Astrocyte (in vitro differentiated cells and primary cell): ENCODE data around the gene CD300E. TPM values are rescaled to one million over a fixed set of nuclear protein-coding genes. Genes with fewer than 3 reads are reported as not detected.

Experiments used
- DNase-seq: peaks from one replicate; pipeline ENCODE4 v3.0.0-alpha.2; 2010; ENCODE audit warnings: low read depth
- FAIRE-seq: peaks from 2 replicates; lab custom pipeline; 2011; peaks lifted over from hg19 to GRCh38; lab: Jason Lieb, UNC
- H2AFZ ChIP-seq: 2 replicates; pipeline ENCODE4 v1.6.0; 2012; ENCODE audit warnings: low read depth, low read length, inconsistent platforms
- H3K27ac ChIP-seq: 2 replicates; pipeline ENCODE4 v1.5.1; 2011; ENCODE audit warnings: low read depth, low read length, inconsistent platforms
- H3K27me3 ChIP-seq: 2 replicates; pipeline ENCODE4 v1.6.0; 2011; ENCODE audit warnings: low read length, inconsistent platforms; ENCODE audit not compliant: insufficient read depth
- H3K36me3 ChIP-seq: 2 replicates; pipeline ENCODE4 v1.5.1; 2011; ENCODE audit warnings: low read length, inconsistent platforms; ENCODE audit not compliant: insufficient read depth
- H3K4me1 ChIP-seq: 2 replicates; pipeline ENCODE4 v1.5.1; 2011; ENCODE audit warnings: low read length, inconsistent platforms; ENCODE audit not compliant: insufficient read depth
- H3K4me2 ChIP-seq: 2 replicates; pipeline ENCODE4 v1.6.0; 2012; ENCODE audit warnings: low read length, inconsistent platforms
- H3K4me3 ChIP-seq: 2 replicates; pipeline ENCODE4 v1.5.1; 2011; ENCODE audit warnings: low read depth, mild to moderate bottlenecking, low read length, inconsistent platforms; ENCODE audit not compliant: insufficient read depth
- H3K79me2 ChIP-seq: 2 replicates; pipeline ENCODE4 v1.6.0; 2012; ENCODE audit warnings: mild to moderate bottlenecking, low read length, inconsistent platforms; ENCODE audit not compliant: insufficient read depth
- H3K9ac ChIP-seq: 2 replicates; pipeline ENCODE4 v1.6.0; 2012; ENCODE audit warnings: mild to moderate bottlenecking, low read length, inconsistent platforms
- H3K9me3 ChIP-seq: 2 replicates; pipeline ENCODE4 v1.5.1; 2012; ENCODE audit warnings: low read depth, mild to moderate bottlenecking, low read length, inconsistent platforms; ENCODE audit not compliant: insufficient read depth
- H4K20me1 ChIP-seq: 2 replicates; pipeline ENCODE4 v1.6.0; 2012; ENCODE audit warnings: low read length, inconsistent platforms; ENCODE audit not compliant: insufficient read depth
- H3K27ac Mint-ChIP-seq: one replicate; pipeline ENCODE4 v1.8.0; 2021; ENCODE audit warnings: mild to moderate bottlenecking, mixed read lengths; ENCODE audit not compliant: unreplicated experiment
- H3K27me3 Mint-ChIP-seq: one replicate; pipeline ENCODE4 v1.8.0; 2021; ENCODE audit warnings: low read depth, mixed read lengths; ENCODE audit not compliant: unreplicated experiment
- H3K36me3 Mint-ChIP-seq: one replicate; pipeline ENCODE4 v1.8.0; 2021; ENCODE audit warnings: low read depth, mixed read lengths; ENCODE audit not compliant: unreplicated experiment
- H3K4me1 Mint-ChIP-seq: one replicate; pipeline ENCODE4 v1.8.0; 2021; ENCODE audit warnings: low read depth, mixed read lengths; ENCODE audit not compliant: unreplicated experiment
- H3K4me3 Mint-ChIP-seq: one replicate; pipeline ENCODE4 v1.8.0; 2021; ENCODE audit warnings: mild to moderate bottlenecking, moderate library complexity, mixed read lengths; ENCODE audit not compliant: unreplicated experiment
- H3K9me3 Mint-ChIP-seq: one replicate; pipeline ENCODE4 v1.8.0; 2021; ENCODE audit warnings: mild to moderate bottlenecking, mixed read lengths; ENCODE audit not compliant: unreplicated experiment
- CTCF ChIP-seq: IDR thresholded peaks from 2 replicates; pipeline ENCODE4 v1.5.1; 2011; ENCODE audit warnings: low read depth, mild to moderate bottlenecking, inconsistent platforms, low read length, moderate library complexity; ENCODE audit not compliant: insufficient read depth
- EZH2 ChIP-seq: IDR thresholded peaks from 2 replicates; pipeline ENCODE4 v1.6.1; 2012; ENCODE audit warnings: mild to moderate bottlenecking, low read length, inconsistent platforms; ENCODE audit not compliant: insufficient read depth
- total RNA-seq: library from RNA; stranded (reverse); gene quantifications from 2 replicates; pipeline ENCODE4 v1.2.1, GENCODE V29; 2021

The CD300E gene
- total RNA-seq, 1 donor from 2014 or later = not detected

- no peaks in the 10 kb centered on the region for H3K36me3 ChIP-seq
- no peaks in the 10 kb centered on the region for H3K27me3 ChIP-seq
- H3K79me2 ChIP-seq = no peaks in the 10 kb centered on the region
- no peaks in the 10 kb centered on the region for H3K4me1 ChIP-seq
- no peak overlapping the region for H3K27ac ChIP-seq
- no peak for DNase-seq
- H2AFZ ChIP-seq = no peak overlapping the region
- H3K36me3 Mint-ChIP-seq = no peaks in the 10 kb centered on the region
- no peak overlapping the region for H3K4me2 ChIP-seq
- no peaks in the 10 kb centered on the region for H3K4me1 Mint-ChIP-seq
- H3K27ac Mint-ChIP-seq = no peak overlapping the region
- no peaks in the 10 kb centered on the region for H3K9me3 Mint-ChIP-seq
- H3K4me3 ChIP-seq = no peak overlapping the region
- H4K20me1 ChIP-seq = no peaks in the 10 kb centered on the region
- H3K9ac ChIP-seq = no peak overlapping the region
- FAIRE-seq = no peak
- H3K4me3 Mint-ChIP-seq = no peak overlapping the region
- no peaks in the 10 kb centered on the region for H3K9me3 ChIP-seq
- TF ChIP-seq CTCF (no peak), EZH2 (no peak)
- H3K27me3 Mint-ChIP-seq = peaks cover 80% of the 10 kb centered on the region
Observed at GRCh38 chr17:74618451-74618850, 5.1 kb downstream of the CD300E start.

- Histone ChIP-seq H3K27ac (no peak overlapping the region), H3K4me2 (no peak overlapping the region), H3K79me2 (no peaks in the 10 kb centered on the region), H4K20me1 (no peaks in the 10 kb centered on the region), H3K27me3 (no peaks in the 10 kb centered on the region), H3K9ac (no peak overlapping the region), H3K9me3 (no peaks in the 10 kb centered on the region), H3K36me3 (no peaks in the 10 kb centered on the region), H3K4me1 (no peaks in the 10 kb centered on the region), H2AFZ (no peak overlapping the region), H3K4me3 (no peak overlapping the region)
- no peaks in the 10 kb centered on the region for H3K36me3 Mint-ChIP-seq
- H3K27me3 Mint-ChIP-seq = peaks cover 77% of the 10 kb centered on the region
- H3K4me1 Mint-ChIP-seq = no peaks in the 10 kb centered on the region
- no peaks in the 10 kb centered on the region for H3K9me3 Mint-ChIP-seq
- no peak overlapping the region for H3K4me3 Mint-ChIP-seq
- FAIRE-seq = no peak
- H3K27ac Mint-ChIP-seq = no peak overlapping the region
- TF ChIP-seq EZH2 (no peak), CTCF (no peak)
- DNase-seq = no peak
Observed at GRCh38 chr17:74616696-74617095, 6.8 kb downstream of the CD300E start.

- no peaks in the 10 kb centered on the region for H3K4me1 Mint-ChIP-seq
- H3K79me2 ChIP-seq = no peaks in the 10 kb centered on the region
- DNase-seq (no peak), FAIRE-seq (no peak)
- H3K4me1 ChIP-seq = no peaks in the 10 kb centered on the region
- no peaks in the 10 kb centered on the region for H3K9me3 ChIP-seq
- H3K4me3 Mint-ChIP-seq = no peak overlapping the region
- H3K27me3 Mint-ChIP-seq = peaks cover 64% of the 10 kb centered on the region
- no peak overlapping the region for H3K4me3 ChIP-seq
- H3K9ac ChIP-seq = no peak overlapping the region
- H3K27me3 ChIP-seq = peaks cover 3% of the 10 kb centered on the region
- no peaks in the 10 kb centered on the region for H3K36me3 Mint-ChIP-seq
- H3K9me3 Mint-ChIP-seq = peaks cover 1% of the 10 kb centered on the region
- TF ChIP-seq EZH2 (no peak), CTCF (no peak)
- H3K4me2 ChIP-seq = no peak overlapping the region
- no peaks in the 10 kb centered on the region for H4K20me1 ChIP-seq
- no peak overlapping the region for H3K27ac Mint-ChIP-seq
- H3K27ac ChIP-seq = no peak overlapping the region
- H2AFZ ChIP-seq = no peak overlapping the region
- H3K36me3 ChIP-seq = no peaks in the 10 kb centered on the region
Observed at GRCh38 chr17:74612046-74612445, 11.5 kb downstream of the CD300E start.
